Keratinocyte (primary cell): ENCODE measurements around the gene GP1BB. TPM values are rescaled to one million over a fixed set of nuclear protein-coding genes. Genes with fewer than 3 reads are reported as not detected.

Experiments used
- DNase-seq: peaks from one replicate; pipeline ENCODE4 v3.0.0-alpha.2; 2011; ENCODE audit warnings: low read depth, missing footprints, low spot score
- FAIRE-seq: peaks from 2 replicates; lab custom pipeline; 2011; peaks lifted over from hg19 to GRCh38; lab: Jason Lieb, UNC
- H2AFZ ChIP-seq: 2 replicates; pipeline ENCODE4 v1.6.0; 2012; ENCODE audit warnings: low read length, control low read depth, inconsistent platforms; ENCODE audit not compliant: control insufficient read depth
- H3K27ac ChIP-seq: 2 replicates; pipeline ENCODE4 v1.5.1; 2011; ENCODE audit warnings: low read length; ENCODE audit not compliant: control insufficient read depth, insufficient read depth
- H3K27me3 ChIP-seq: 3 replicates; pipeline ENCODE4 v1.6.0; 2011; ENCODE audit warnings: low read length; ENCODE audit not compliant: control insufficient read depth, insufficient read depth; ENCODE audit errors: extremely low read depth
- H3K36me3 ChIP-seq, 2 experiments: 2 replicates in 1 of 2; 3 replicates in 1 of 2; pipeline ENCODE4 v1.5.1; 2011; ENCODE audit warnings: low read length in 2 of 2, mild to moderate bottlenecking in 1 of 2; ENCODE audit not compliant: control insufficient read depth in 2 of 2, insufficient read depth in 2 of 2; ENCODE audit errors: extremely low read depth in 1 of 2
- H3K4me1 ChIP-seq: 3 replicates; pipeline ENCODE4 v1.5.1; 2011; ENCODE audit warnings: low read length; ENCODE audit not compliant: control insufficient read depth, insufficient read depth; ENCODE audit errors: extremely low read depth
- H3K4me2 ChIP-seq: 3 replicates; pipeline ENCODE4 v1.6.0; 2011; ENCODE audit warnings: low read depth, low read length; ENCODE audit not compliant: control insufficient read depth, insufficient read depth; ENCODE audit errors: extremely low read depth
- H3K4me3 ChIP-seq, 3 experiments: fragments of 200-600 bp in 1 of 3; sonication (generic) in 1 of 3; 2 replicates in 2 of 3; 3 replicates in 1 of 3; pipeline ENCODE4 v1.5.1; 2011 to 2016; ENCODE audit warnings: low read length in 3 of 3, mild to moderate bottlenecking in 3 of 3, control low read depth in 2 of 3, inconsistent platforms in 1 of 3, low read depth in 1 of 3, mixed read lengths in 1 of 3, mixed run types in 1 of 3, moderate library complexity in 1 of 3; ENCODE audit not compliant: control insufficient read depth in 2 of 3, insufficient read depth in 2 of 3; ENCODE audit errors: extremely low read depth in 1 of 3
- H3K79me2 ChIP-seq: 2 replicates; pipeline ENCODE4 v1.6.0; 2012; ENCODE audit warnings: low read length; ENCODE audit not compliant: control insufficient read depth, insufficient read depth
- H3K9ac ChIP-seq: 3 replicates; pipeline ENCODE4 v1.6.0; 2011; ENCODE audit warnings: low read length; ENCODE audit not compliant: control insufficient read depth, insufficient read depth; ENCODE audit errors: extremely low read depth
- H3K9me1 ChIP-seq: 3 replicates; pipeline ENCODE4 v1.6.0; 2011; ENCODE audit warnings: low read length; ENCODE audit not compliant: control insufficient read depth, insufficient read depth; ENCODE audit errors: extremely low read depth
- H3K9me3 ChIP-seq: 2 replicates; pipeline ENCODE4 v1.5.1; 2012; ENCODE audit warnings: low read depth, low read length; ENCODE audit not compliant: control insufficient read depth
- H4K20me1 ChIP-seq: 3 replicates; pipeline ENCODE4 v1.6.0; 2011; ENCODE audit warnings: low read length; ENCODE audit not compliant: control insufficient read depth, insufficient read depth; ENCODE audit errors: extremely low read depth
- CTCF ChIP-seq, 3 experiments: IDR thresholded peaks in 1 of 3; conservative IDR thresholded peaks in 1 of 3; optimal IDR thresholded peaks in 1 of 3; 2 replicates in 2 of 3; 3 replicates in 1 of 3; pipeline versions ENCODE3 to v1.5.1; 2011; ENCODE audit warnings: low read length in 3 of 3, mild to moderate bottlenecking in 3 of 3, moderate library complexity in 2 of 3, control low read depth in 1 of 3, inconsistent platforms in 1 of 3; ENCODE audit not compliant: insufficient read depth in 2 of 3; ENCODE audit errors: extremely low read depth in 1 of 3
- EZH2 ChIP-seq: IDR thresholded peaks from one replicate; pipeline ENCODE4 v1.6.1; 2012; ENCODE audit warnings: inconsistent platforms, mild to moderate bottlenecking, low read length, moderate library complexity
- dilution Hi-C: fragments of 300-500 bp; cut with MboI; formaldehyde crosslinking; loops from one replicate; pipeline ENCODE4 v1.7.0; 2020; ENCODE audit warnings: low sequenced_read_pairs; ENCODE audit not compliant: extremely low pct_ligation_motif_present
- polyA plus RNA-seq, 5 experiments: library from polyadenylated mRNA; depleted of rRNA in 3 of 5; stranded (reverse) in 3 of 5; stranded (forward) in 1 of 5; unstranded in 1 of 5; fragments of >200 nt; gene quantifications; 1 replicate in 1 of 5; 2 replicates in 3 of 5; 3 replicates in 1 of 5; pipeline versions ENCODE4 v1.2.1 to v1.2.3, GENCODE V29; 2011 to 2012; ENCODE audit warnings: missing spikeins in 2 of 5, low read depth in 1 of 5, low replicate concordance in 1 of 5

GP1BB gene
- polyA plus RNA-seq, 1 donor (not counting 4 experiments of a cell fraction or from before 2014, with no cell fraction given), result 0.05 TPM

- Histone ChIP-seq H3K79me2 (no peaks in the 10 kb centered on the region), H3K4me2 (no peak overlapping the region), H3K4me1 (peaks cover 9% of the 10 kb centered on the region), H3K27me3 (peaks cover 35% of the 10 kb centered on the region), H3K9me1 (no peaks in the 10 kb centered on the region), H3K9ac (no peak overlapping the region), H3K4me3 (no peak overlapping the region), H3K36me3 (no peaks in the 10 kb centered on the region), H4K20me1 (no peaks in the 10 kb centered on the region), H3K27ac (no peak overlapping the region), H2AFZ (no peak overlapping the region), H3K9me3 (no peaks in the 10 kb centered on the region)
- dilution Hi-C loops, result no loop called here
- no peak for TF ChIP-seq EZH2
- TF ChIP-seq CTCF (optimal IDR thresholded peaks at IDR 0.05 in 1 of 3, IDR thresholded peaks at IDR 0.05 in 1 of 3, conservative IDR thresholded peaks at IDR 0.05 in 1 of 3; ENCODE audit: extremely low read depth in 1 of 3, insufficient read depth in 2 of 3, low read length in 3 of 3), result no peak
- no peak for FAIRE-seq
- DNase-seq, result no peak
These were observed 34.7 kb upstream of the GP1BB start for GRCh38 chr22:19688301-19689290.

- TF ChIP-seq EZH2 (no peak), CTCF (optimal IDR thresholded peaks at IDR 0.05 in 1 of 3, IDR thresholded peaks at IDR 0.05 in 1 of 3, conservative IDR thresholded peaks at IDR 0.05 in 1 of 3; ENCODE audit: extremely low read depth in 1 of 3, insufficient read depth in 2 of 3, low read length in 3 of 3) (no peak)
- Histone ChIP-seq H3K79me2 (no peaks in the 10 kb centered on the region), H2AFZ (no peak overlapping the region), H3K9ac (no peak overlapping the region), H3K9me3 (no peaks in the 10 kb centered on the region), H4K20me1 (no peaks in the 10 kb centered on the region), H3K4me1 (peaks cover 9% of the 10 kb centered on the region), H3K4me3 (no peak overlapping the region), H3K27me3 (peaks cover 35% of the 10 kb centered on the region), H3K27ac (no peak overlapping the region), H3K36me3 (no peaks in the 10 kb centered on the region), H3K9me1 (no peaks in the 10 kb centered on the region), H3K4me2 (no peak overlapping the region)
- FAIRE-seq (no peak), DNase-seq (no peak)
- dilution Hi-C loops, result no loop called here
These were observed 33.9 kb upstream of the GP1BB start for GRCh38 chr22:19689408-19689807.
